Fibroblast of upper back skin (primary cell): ENCODE data around the gene HADHA.
"Not testable (repeated sequence)": the region's sequence is repeated elsewhere in the genome, so short reads cannot be mapped to it uniquely, and the experiment has no call there.

ENCODE experiments used
- DNase-seq: peaks from one replicate; pipeline ENCODE4 v3.0.0-alpha.2; 2013

HADHA gene

DNA sequence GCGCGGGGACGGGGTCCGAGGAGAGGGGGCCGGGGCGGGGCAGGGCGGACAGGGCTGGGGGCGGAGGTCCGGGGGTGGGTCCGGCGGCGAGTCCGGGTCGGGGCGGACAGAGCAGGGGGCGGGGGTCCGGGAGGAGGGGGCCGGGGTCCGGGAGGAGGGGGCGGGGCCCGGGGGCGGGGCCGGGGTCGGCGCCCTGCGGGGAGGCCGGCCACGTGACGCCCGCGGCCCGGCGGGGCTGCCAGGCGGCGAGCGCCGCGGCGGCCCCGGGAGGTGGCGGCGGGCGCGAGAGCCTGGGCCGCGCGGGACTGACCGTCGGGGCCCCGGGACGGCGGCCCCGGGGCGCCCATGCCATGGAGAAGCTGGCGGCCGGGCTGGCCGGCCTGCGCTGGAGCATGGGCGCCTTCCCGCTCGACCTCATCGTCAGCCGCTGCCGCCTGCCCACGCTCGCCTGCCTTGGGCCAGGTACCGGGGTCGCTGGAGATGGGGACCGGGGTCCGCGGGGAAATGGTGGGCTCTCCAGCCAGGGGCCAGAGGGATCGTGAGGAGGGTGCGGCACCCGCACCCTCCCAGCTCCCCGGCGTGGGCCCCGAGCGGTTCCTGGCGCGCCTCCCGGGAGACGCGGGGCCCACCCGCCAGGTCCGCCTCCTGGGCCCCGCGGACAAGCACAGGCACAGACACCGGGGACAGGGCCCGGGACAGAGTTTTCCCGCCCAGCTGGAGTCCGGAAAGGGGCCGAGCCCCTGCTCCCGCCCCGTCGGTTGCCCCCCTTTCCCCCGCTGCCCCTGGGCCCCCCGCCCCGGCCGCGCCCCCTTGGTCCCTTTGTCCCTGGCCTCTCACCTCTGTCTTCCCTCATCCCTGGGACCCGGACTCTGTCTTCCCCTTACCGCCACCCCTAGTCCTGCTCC, 71.3 kb downstream of the HADHA start, which contains the start of gene GAREM2:
Gene GAREM2 (plus strand): TSS at position 218 of the 905 bp plus-strand sequence. CDS start 133 bp downstream, at position 351.
- DNase-seq, result no peak

DNA sequence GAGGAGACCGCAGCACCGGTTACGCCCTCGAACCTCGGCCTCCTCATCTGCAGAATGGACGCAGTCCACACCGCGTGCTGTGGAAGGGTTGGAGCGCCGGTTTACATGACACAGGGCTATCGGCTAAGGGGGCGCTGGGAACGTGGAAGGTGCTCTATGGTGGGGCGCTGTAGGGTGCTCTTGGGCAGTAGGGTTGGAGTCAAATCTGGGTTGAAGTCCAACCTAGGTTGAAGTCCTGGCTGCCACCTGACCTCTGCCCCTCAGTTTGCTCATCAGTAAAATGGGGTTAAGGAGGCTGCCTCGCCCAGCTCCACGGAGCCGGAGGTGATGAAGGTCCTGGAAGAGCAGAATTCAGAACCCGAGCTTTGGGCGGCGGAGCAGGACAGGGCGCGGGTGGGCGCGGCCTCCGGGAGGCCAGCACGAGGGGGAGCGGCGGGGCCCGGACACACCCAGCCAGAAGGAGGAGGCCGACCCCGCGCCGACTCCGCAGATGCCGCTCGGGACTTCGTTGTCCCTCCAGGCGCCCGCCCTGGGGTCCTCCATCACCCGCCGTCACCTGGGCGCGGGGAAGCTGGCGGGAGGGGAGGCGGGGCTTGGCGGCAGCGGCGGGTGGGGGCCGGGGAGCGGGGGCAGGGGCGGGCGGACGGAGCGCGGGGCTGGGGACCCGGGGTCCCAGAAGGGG, 72.1 kb downstream of the HADHA start:
- DNase-seq, result no peak

DNA sequence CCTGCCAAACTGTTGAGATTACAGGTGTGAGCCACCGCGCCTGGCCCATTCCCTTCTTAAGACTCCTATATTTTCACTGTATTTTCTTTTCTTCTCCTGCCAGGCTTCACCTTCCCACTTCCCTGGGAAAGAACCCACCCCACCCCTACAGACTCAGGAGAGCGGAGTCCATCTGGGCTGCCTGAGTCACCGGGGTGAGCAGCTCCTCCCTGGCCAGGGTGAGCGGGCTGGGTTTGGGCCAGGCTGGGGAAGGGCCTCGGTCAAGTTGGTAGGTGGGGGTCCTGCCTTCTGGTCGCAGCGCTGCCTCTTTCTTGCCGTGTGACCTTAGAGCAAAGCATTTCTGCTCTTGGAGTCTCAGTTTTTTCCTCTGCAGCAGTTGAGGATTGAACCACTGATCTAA, 73.6 kb downstream of the HADHA start:
- no peak for DNase-seq

DNA sequence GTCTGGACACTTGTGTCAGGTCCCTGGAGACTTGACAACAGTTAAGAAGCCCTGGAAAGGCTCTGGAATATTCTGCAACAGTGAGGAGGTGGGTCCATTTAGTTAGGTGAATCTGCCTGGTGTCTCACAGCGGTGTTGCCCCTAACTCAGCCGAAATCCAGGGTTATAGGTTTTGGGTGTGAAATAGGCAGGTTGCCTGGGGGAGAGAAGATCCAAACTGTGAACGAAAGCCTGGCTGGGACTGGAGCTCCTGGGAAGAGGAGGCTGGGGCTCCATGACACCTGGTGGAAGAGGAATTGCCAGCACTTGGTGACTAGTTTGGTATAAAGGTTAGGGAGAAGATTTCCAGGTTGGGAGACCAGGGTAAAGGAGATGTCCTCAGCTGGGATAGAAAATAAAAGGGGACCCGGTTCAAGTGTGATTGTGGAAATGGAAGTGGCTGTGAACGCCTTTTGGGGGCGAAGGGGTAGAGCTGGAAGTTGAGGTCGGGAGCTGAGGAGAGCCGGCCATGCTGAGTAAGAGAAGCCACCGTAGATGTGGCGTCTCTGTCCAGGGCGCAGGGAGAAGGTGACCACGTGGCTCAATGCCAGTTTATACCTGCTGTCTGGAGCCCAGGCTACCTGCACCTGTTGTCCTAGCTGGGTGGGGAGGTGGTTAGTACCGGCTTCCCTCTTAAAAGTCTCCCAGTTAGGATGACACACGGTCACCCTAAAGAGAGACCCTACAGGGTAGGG, 74.6 kb downstream of the HADHA start:
- DNase-seq, result no peak

DNA sequence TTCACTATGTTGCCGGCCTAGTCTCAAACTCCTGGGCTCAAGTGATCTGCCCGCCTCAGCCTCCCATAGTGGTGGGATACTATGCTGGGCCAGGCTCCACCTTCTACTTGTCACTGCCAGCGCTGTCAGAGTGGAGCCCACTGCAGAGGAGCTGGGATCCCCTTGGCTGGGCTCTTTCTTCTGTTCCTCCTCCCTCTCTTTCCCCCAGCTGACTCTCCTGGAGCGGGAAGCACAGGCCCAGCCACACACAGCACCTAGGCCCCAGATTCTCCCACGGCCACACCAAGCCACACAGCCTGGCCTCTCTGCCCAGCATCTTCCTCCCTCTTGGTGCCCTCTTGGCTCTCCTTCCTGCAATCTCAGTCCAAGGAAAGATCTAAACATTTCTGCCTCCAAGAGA, 75.2 kb downstream of the HADHA start:
- DNase-seq, result no peak

DNA sequence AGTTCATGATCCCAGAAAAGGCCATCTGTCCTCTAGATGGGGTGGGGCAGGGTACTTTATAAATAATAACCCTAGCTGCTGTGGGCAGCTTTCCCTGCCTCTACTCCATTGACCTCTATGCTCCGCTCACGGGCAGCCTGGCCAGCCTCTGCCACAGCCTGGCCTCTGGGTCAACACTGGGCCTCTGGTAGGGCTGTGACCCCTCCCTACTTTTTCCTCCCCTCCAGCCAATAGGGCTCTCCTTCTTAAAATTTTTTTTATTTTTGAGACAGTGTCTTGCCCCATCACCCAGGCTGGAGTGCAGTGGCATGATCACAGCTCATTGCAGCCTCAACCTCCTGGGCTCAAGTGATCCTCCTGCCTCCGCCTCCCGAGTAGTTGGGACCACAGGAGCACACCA, 75.6 kb downstream of the HADHA start:
- no peak for DNase-seq

DNA sequence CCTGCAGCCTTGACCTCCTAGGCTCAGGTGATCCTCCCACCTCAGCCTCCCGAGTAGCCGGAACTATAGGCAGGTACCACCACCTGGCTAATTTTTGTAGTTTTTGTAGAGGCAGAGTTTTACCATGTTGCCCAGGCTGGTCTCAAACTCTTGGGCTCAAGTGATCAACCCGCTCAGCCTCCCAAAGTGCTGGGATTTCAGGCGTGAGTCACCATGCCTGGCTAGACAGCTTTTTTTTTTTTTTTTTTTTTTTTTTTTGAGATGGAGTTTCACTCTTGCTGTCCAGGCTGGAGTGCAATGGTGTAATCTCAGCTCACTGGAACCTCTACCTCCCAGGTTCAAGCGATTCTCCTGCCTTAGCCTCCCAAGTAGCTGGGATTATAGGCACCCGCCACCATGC, 77.9 kb downstream of the HADHA start:
- DNase-seq, result not testable (repeated sequence)

DNA sequence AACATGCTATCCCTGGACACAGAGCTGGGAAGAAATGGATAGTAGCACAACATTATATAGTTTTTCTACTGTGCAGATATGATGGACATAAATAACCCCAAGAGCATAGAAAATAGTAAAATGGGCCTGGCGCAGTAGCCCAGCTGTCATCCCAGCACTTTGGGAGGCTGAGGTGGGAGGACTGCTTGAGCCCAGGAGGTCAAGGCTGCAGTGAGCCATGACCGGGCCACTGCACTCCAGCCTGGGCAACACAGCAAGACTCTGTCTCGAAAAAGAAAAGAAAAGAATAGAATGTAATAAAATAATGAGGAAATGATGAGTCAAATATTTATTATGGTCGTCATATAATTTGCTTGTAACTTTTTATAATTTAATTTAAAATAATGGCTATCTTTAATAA, 79.0 kb downstream of the HADHA start:
- DNase-seq, result no peak

DNA sequence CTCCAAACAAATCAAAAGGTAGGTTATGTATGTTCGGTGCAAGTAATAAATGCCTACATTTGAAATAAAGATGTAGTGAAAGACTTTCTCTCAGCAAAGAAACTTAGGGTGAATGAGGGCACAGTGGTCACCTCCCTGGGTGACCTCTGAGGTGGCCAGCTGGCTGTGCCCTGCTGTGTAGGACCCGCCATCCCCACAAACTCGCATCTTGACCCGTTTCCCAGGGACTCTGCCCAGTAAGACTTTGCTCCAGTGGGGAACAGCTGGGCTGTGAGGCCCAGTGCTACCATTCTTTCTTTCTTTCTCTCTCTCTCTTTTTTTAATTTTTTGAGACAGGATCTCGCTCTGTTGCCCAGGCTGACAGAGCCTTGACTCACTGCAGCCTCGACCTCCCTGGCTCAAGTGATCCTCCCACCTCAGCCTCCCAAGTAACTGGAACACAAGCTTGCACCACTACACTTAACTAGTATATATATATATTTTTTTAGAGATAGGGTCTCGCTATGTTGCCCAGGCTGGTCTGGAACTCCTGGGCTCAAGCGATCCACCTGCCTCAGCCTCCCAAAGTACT, 79.7 kb downstream of the HADHA start:
- no peak for DNase-seq

DNA sequence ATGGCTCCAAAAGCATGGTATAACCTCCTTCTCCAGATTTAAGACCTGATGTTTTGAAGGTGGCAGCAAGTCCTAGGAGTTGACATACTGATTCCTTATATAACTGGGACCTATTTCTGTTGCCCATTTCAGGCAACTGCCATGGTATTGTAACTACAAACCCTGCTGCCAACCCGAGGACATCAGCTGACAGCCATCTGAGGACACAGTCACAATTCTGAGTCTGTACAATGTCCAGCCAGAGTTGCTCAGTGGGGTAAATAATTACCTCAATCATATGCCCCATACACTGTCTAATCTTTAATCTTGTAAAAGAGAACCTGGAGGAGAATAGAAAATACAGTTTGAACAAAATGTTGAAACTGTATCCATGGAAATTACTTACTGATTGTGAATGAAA, 80.2 kb downstream of the HADHA start:
- no peak for DNase-seq

DNA sequence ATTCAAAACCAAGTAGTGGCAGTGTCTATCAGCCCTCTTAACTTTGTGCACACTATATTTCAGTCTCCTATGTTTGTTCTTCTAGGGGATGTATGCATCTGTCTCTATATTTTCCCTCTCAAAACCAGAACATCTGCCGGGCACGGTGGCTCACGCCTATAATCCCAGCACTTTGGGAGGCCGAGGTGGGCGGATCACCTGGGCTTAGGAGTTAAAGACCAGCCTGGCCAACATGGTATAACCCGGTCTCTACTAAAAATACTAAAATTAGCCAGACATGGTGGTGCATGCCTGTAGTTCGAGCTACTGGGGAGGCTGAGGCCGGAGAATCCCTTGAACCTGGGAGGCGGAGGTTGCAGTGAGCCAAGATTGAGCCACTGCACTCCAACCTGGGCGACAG, 81.5 kb downstream of the HADHA start:
- no peak for DNase-seq

DNA sequence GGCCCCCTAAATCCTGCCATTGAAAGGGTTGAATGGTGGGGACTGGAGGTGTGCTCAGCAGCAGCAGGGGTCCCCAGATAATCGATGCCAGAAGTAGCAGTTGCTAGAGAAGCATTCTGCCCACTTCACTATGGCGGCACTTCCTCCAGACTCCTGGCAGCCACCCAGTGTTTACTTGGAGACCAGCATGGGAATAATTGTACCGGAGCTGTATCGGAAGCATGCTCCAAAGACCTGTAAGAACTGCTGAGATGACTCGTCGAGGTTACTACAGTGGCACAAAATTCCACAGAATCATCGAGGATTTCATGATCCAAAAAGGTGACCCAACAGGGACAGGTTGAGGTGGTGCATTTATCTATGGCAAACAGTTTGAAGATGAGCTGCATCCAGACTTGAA, 82.5 kb downstream of the HADHA start:
- no peak for DNase-seq

DNA sequence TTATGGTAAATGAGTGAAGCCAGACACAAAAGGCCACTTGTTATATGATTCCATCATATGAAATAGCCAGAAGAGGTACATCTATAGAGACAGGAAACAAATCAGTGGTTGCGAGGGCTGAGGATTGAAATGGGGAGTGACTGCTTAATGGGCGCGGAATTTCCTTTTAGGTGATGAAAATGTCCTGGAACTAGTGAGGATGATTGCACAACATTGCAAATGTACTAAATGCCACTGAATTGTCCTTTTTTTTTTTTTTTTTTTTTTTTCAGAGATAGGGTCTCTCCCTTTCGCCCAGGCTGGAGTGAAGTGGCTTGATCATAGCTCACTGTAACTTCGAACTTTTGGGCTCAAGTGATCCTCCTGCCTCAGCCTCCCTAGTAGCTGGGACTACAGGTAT, 86.9 kb downstream of the HADHA start:
- no peak for DNase-seq

DNA sequence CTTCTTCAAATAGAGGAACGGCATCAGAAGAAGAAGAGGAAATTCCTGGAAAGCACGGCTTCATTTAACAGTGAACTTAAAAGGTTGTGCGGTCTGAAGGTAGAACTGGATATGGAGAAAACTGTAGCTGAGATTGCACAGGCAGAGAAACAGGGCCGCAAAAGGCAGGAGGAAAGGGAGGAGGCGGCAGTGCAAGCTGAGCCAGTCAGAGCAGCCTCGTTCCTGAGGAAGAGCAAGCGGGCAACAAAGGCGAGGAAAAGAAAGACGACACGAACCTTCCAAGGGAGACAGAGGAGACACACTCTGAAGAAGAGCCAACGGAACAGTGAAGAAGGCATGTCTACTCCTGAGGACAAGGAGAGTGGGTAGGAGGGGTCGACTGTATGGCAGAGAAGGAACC, 94.2 kb downstream of the HADHA start:
- no peak for DNase-seq

DNA sequence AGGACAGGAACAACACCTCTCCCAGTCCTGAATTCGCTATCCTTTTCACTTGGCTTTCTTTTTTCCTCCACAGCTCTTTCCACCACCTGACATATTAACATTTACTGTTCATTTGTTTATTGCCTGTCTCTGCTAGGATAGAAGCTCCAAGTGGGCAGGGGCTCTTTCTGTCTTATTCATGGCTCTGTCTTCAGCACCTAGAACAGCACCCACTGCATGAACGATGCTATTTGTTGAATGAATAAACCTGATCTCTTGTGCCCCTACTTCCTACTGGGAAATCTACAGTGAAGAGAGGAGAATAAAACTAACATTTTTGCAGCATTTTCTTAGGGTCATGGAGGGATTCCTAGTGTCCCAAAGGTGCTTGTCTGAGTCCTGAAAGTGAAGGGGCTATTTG, 95.9 kb downstream of the HADHA start:
- DNase-seq, result no peak

DNA sequence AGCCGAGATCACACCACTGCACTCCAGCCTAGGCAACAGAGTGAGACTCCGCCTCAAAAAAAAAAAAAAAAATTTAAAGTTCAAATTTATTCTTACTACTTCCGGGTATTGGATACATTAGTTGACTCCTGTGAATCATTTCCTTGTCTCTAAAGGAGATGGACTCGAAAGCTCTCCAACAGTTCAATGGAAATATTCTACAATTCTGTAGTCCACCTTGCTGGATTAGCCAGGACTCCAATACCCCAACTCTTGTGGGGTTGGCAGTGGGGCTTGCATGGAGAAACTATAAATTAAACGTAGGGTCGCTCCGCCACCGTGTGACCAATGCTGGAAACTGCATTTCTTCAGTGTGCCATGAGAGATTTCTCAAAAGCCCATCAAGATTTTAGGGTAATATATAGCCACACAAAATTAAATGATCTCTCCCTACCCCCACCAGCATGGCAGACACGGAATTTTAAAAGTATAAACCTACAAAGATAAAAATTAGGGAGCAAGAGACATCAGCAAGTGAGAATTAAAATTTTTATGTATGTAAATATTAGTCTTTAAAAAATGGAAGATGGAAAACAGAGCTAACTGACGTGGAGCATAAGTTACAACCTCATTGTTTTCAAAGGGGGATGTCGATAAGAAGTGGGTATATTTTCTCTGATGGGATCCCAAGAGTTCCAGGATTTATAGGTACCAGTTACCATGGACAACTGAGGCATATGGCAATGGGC, 99.3 kb downstream of the HADHA start:
- peak; percentile 62 for DNase-seq

DNA sequence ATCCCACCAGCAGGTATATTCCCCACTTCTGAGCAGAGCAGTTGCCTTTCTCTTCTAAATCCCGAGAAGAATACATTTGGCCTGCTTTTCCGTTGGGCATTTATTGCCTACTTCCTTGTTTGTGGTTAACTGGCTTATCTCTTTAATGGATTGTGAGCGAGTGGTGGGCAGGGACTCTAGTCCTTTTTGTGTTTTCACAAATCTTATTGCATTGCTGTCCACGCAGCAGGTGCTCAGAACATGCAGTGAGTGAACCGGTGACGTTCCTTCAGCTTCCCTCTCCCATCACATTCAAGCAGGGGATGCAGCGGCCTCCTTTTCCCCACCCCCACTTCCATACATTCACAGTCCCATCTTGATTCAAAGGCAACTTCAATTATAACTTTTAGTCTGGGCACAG, 100.4 kb downstream of the HADHA start:
- DNase-seq, result no peak

DNA sequence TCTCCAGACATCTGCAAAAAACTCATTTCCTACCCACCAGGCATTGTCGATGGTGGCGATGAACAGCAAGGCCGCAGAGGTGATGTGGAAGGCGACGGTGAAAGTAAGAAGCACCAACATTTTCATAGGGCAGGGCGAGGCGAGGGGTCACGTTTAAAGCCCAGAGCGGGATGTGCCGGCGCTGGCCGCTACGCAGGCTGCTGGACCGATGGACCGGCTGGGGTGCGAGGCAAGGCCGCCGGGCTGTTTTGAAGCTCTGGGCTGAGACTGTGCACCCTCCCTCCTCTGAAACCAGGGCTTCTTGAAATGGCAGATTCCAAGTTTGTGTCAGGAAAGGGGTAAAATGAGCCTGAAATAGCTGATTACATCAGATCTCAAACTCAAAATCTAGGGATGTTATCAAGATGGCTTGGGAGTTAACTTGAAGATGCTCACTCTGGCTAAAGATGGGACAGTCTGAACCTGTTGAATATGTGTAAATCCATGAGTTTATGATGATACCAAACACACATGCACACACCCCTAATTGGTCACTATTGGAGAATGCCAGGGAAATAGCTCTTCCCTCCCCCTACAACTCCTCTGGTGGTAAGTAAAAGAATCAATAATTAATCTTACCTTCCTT, 103.2 kb downstream of the HADHA start:
- DNase-seq, result no peak
